Measurements from ENCODE around the gene VCP. TPM values are rescaled to one million over a fixed set of nuclear protein-coding genes. Genes with fewer than 3 reads are reported as not detected.

VCP gene
- total and polyA plus RNA-seq, 2 experiments from 2014 or later, result 130 to 408 TPM

- Histone ChIP-seq H3K36me3 (ENCODE audit: insufficient read depth) (peaks cover 8% of the 10 kb centered on the region), H3K27ac (ENCODE audit: low read depth) (peak overlapping the region; percentile 53), H3K4me3 (peak overlapping the region; percentile 37), H3K9me2 (ENCODE audit: insufficient read depth) (no peaks in the 10 kb centered on the region), H4K20me1 (replicated peaks; ENCODE audit: insufficient read depth) (peaks cover 31% of the 10 kb centered on the region), H3K27me3 (ENCODE audit: insufficient read depth) (no peaks in the 10 kb centered on the region), H2AFZ (no peak overlapping the region), H3F3A (replicated peaks; ENCODE audit: low read depth) (peaks cover 7% of the 10 kb centered on the region), H3K79me2 (replicated peaks; ENCODE audit: insufficient read depth) (peaks cover 48% of the 10 kb centered on the region), H3K4me1 (ENCODE audit: insufficient read depth) (peaks cover 15% of the 10 kb centered on the region), H3K4me2 (peak overlapping the region; percentile 50)
- ATAC-seq (no peak), DNase-seq (ENCODE audit: low spot score) (no peak)
- H3K4me3 Mint-ChIP-seq, result peak overlapping the region; percentile 98
- peaks cover 78% of the 10 kb centered on the region for H3K36me3 Mint-ChIP-seq (ENCODE audit: low read depth)
- peaks cover 35% of the 10 kb centered on the region for H3K4me1 Mint-ChIP-seq
- H3K9me3 Mint-ChIP-seq, result 0 out of 3 replicates have a peak, but pooled peaks cover 2% of the 10 kb centered on the region
- TF ChIP-seq CREB1 (CRISPR knock-in tag; IDR thresholded peaks at IDR 0.05; ENCODE audit: low read depth) (no peak), ETS1 (IDR thresholded peaks at IDR 0.05) (no peak), POLR2AphosphoS5 (IDR thresholded peaks at IDR 0.05; ENCODE audit: low read depth) (no peak), ZNF462 (CRISPR knock-in tag; IDR thresholded peaks at IDR 0.05) (no peak), EZH2phosphoT487 (IDR thresholded peaks at IDR 0.05; ENCODE audit: unreplicated experiment) (no peak), EZH2 (IDR thresholded peaks at IDR 0.05; ENCODE audit: low read depth, unreplicated experiment) (no peak), REST (IDR thresholded peaks at IDR 0.05; ENCODE audit: unreplicated experiment) (no peak), NANOG (IDR thresholded peaks at IDR 0.05; ENCODE audit: borderline replicate concordance) (no peak), STAT1 (IDR thresholded peaks at IDR 0.05; ENCODE audit: unreplicated experiment) (no peak)
- peak overlapping the region; percentile 97 for H3K27ac Mint-ChIP-seq
- peaks cover 9% of the 10 kb centered on the region for H3K27me3 Mint-ChIP-seq (ENCODE audit: insufficient read depth, low read depth, poor library complexity)
Measured at GRCh38 chr9:35073279-35073612, 821 bp upstream of the VCP start.
